Endothelial cell of umbilical vein (primary cell): Measurements from ENCODE around the gene ADGRL3. TPM values are rescaled to one million over a fixed set of nuclear protein-coding genes. Genes with fewer than 3 reads are reported as not detected.

Experiments used
- BruUV-seq: library from RNA; stranded (reverse); fragments of 400-500 nt; replicated peaks from 2 replicates; lab custom pipeline; 2021; lab: Mats Ljungman, UMichigan
- CTCF ChIA-PET: fragments of 300-600, 350-600 bp; sonication (Branson Sonifier 250); formaldehyde crosslinking; loops from one replicate; lab custom pipeline; 2021; ENCODE audit warnings: antibody characterized with exemption, inconsistent platforms; lab: Charles Lee
- POLR2A ChIA-PET: fragments of 300-600, 350-600 bp; sonication (Branson Sonifier 250); formaldehyde crosslinking; loops from one replicate; lab custom pipeline; 2021; ENCODE audit warnings: antibody characterized with exemption, inconsistent platforms; lab: Charles Lee
- DNase-seq: peaks from one replicate; pipeline ENCODE4 v3.0.0-alpha.2; 2011; ENCODE audit warnings: low read depth, low spot score
- FAIRE-seq: peaks from 2 replicates; lab custom pipeline; 2011; peaks lifted over from hg19 to GRCh38; lab: Jason Lieb, UNC
- H2AFZ ChIP-seq: 2 replicates; pipeline ENCODE4 v1.6.0; 2012; ENCODE audit warnings: low read depth, low read length, control low read depth, inconsistent platforms
- H3K27ac ChIP-seq: 2 replicates; pipeline ENCODE4 v1.5.1; 2011; ENCODE audit warnings: low read depth, mild to moderate bottlenecking, control low read depth, low read length, moderate library complexity; ENCODE audit not compliant: insufficient read depth
- H3K27me3 ChIP-seq, 2 experiments: 2 replicates each; pipeline versions ENCODE4 v1.6.0 to v1.6.1; 2011; ENCODE audit warnings: low read length in 2 of 2, mixed read lengths in 1 of 2; ENCODE audit not compliant: control insufficient read depth in 2 of 2, insufficient read depth in 2 of 2
- H3K36me3 ChIP-seq, 2 experiments: 2 replicates in 1 of 2; 3 replicates in 1 of 2; pipeline ENCODE4 v1.5.1; 2011; ENCODE audit warnings: low read length in 2 of 2, mild to moderate bottlenecking in 1 of 2, moderate library complexity in 1 of 2; ENCODE audit not compliant: control insufficient read depth in 2 of 2, insufficient read depth in 2 of 2; ENCODE audit errors: extremely low read depth in 1 of 2
- H3K4me1 ChIP-seq: 3 replicates; pipeline ENCODE4 v1.5.1; 2011; ENCODE audit warnings: mild to moderate bottlenecking, low read length; ENCODE audit not compliant: control insufficient read depth, insufficient read depth; ENCODE audit errors: extremely low read depth
- H3K4me2 ChIP-seq: 2 replicates; pipeline ENCODE4 v1.6.1; 2011; ENCODE audit warnings: low read length, control low read depth, mixed read lengths; ENCODE audit not compliant: insufficient read depth
- H3K4me3 ChIP-seq, 3 experiments: fragments of 200-600 bp in 1 of 3; sonication (generic), shearing (Covaris generic) in 1 of 3; replicated peaks in 1 of 3; 2 replicates each; pipeline ENCODE4 v1.5.1; 2011 to 2016; ENCODE audit warnings: control low read depth in 3 of 3, low read length in 3 of 3, mild to moderate bottlenecking in 2 of 3, inconsistent platforms in 1 of 3, low read depth in 1 of 3, moderate library complexity in 1 of 3; ENCODE audit not compliant: insufficient read depth in 1 of 3
- H3K79me2 ChIP-seq: 2 replicates; pipeline ENCODE4 v1.6.0; 2012; ENCODE audit warnings: low read length, inconsistent platforms; ENCODE audit not compliant: control insufficient read depth, insufficient read depth
- H3K9ac ChIP-seq: replicated peaks from 2 replicates; pipeline ENCODE3; 2011; ENCODE audit warnings: low read length, control low read depth; ENCODE audit not compliant: insufficient read depth; ENCODE audit errors: extremely low read depth
- H3K9me1 ChIP-seq: replicated peaks from 3 replicates; pipeline ENCODE4 v1.6.0; 2011; ENCODE audit warnings: mild to moderate bottlenecking, low read length; ENCODE audit not compliant: control insufficient read depth, insufficient read depth; ENCODE audit errors: extremely low read depth
- H3K9me3 ChIP-seq: replicated peaks from 2 replicates; pipeline ENCODE4 v1.5.1; 2012; ENCODE audit warnings: low read length, inconsistent platforms; ENCODE audit not compliant: control insufficient read depth, insufficient read depth
- H4K20me1 ChIP-seq: replicated peaks from 2 replicates; pipeline ENCODE3; 2011; ENCODE audit warnings: mild to moderate bottlenecking, low read length; ENCODE audit not compliant: control insufficient read depth, insufficient read depth; ENCODE audit errors: extremely low read depth
- EZH2 ChIP-seq: IDR thresholded peaks from 2 replicates; pipeline ENCODE4 v1.6.1; 2012; ENCODE audit warnings: borderline replicate concordance, low read depth, mild to moderate bottlenecking, moderate library complexity, low read length, inconsistent platforms; ENCODE audit not compliant: severe bottlenecking
- FOS ChIP-seq: IDR thresholded peaks from 2 replicates; pipeline ENCODE4 v1.6.1; 2011; ENCODE audit warnings: mild to moderate bottlenecking, low read length, moderate library complexity, borderline replicate concordance; ENCODE audit not compliant: insufficient read depth
- GATA2 ChIP-seq: IDR thresholded peaks from 2 replicates; pipeline ENCODE4 v1.7.0; 2011; ENCODE audit warnings: low read depth, mild to moderate bottlenecking, moderate library complexity, mixed read lengths, low read length; ENCODE audit not compliant: insufficient read length, insufficient read depth
- JUN ChIP-seq: IDR thresholded peaks from 2 replicates; pipeline ENCODE4 v1.6.1; 2011; ENCODE audit warnings: borderline replicate concordance, low read depth; ENCODE audit not compliant: insufficient read length, insufficient read depth
- MYC ChIP-seq: IDR thresholded peaks from one replicate; pipeline ENCODE4 v1.6.1; 2011; ENCODE audit warnings: mild to moderate bottlenecking, low read depth, low read length
- POLR2A ChIP-seq: IDR thresholded peaks from 2 replicates; pipeline ENCODE4 v1.6.1; 2012; ENCODE audit warnings: low read depth, mild to moderate bottlenecking, control low read depth, low read length
- POLR2AphosphoS5 ChIP-seq: IDR thresholded peaks from 2 replicates; pipeline ENCODE4 v1.6.1; 2012; ENCODE audit warnings: low read depth, mild to moderate bottlenecking, control low read depth, low read length, moderate library complexity; ENCODE audit not compliant: insufficient read depth
- dilution Hi-C: fragments of 300-500 bp; cut with MboI; formaldehyde crosslinking; loops from one replicate; pipeline ENCODE4 v1.15.0; 2019; ENCODE audit warnings: low sequenced_read_pairs; ENCODE audit not compliant: extremely low pct_ligation_motif_present
- intact Hi-C: fragments of 100-400 bp; cut with micrococcal nuclease; formaldehyde crosslinking; loops from one replicate; pipeline ENCODE4 v1.10.0; 2022
- polyA plus RNA-seq, 4 experiments: library from polyadenylated mRNA; depleted of rRNA in 3 of 4; stranded (reverse) in 3 of 4; unstranded in 1 of 4; fragments of >200 nt; gene quantifications; 2 replicates each; pipeline versions ENCODE4 v1.2.1 to v1.2.3, GENCODE V29; 2011 to 2012; ENCODE audit warnings: missing spikeins in 1 of 4
- total RNA-seq: library from RNA; stranded (reverse); gene quantifications from 2 replicates; pipeline ENCODE4 v1.2.3, GENCODE V29; 2021
- TF ChIP-seq, protein P1 (sequence below): IDR thresholded peaks from 2 replicates; pipeline ENCODE4 v1.6.1; 2011; ENCODE audit not compliant: insufficient read depth, insufficient read length
- TF ChIP-seq, protein P2 (sequence below), 2 donors: IDR thresholded peaks; 1 replicate in 1 of 2; 2 replicates in 1 of 2; pipeline ENCODE4 v1.5.1; 2011; ENCODE audit warnings: low read length in 2 of 2, mild to moderate bottlenecking in 2 of 2, moderate library complexity in 2 of 2, control low read depth in 1 of 2, inconsistent platforms in 1 of 2, low read depth in 1 of 2; ENCODE audit not compliant: insufficient read depth in 1 of 2; ENCODE audit errors: extremely low read depth in 1 of 2

Gene ADGRL3
- total and polyA plus RNA-seq, 2 donors (not counting 3 experiments of a cell fraction or from before 2014, with no cell fraction given) = not detected

DNA sequence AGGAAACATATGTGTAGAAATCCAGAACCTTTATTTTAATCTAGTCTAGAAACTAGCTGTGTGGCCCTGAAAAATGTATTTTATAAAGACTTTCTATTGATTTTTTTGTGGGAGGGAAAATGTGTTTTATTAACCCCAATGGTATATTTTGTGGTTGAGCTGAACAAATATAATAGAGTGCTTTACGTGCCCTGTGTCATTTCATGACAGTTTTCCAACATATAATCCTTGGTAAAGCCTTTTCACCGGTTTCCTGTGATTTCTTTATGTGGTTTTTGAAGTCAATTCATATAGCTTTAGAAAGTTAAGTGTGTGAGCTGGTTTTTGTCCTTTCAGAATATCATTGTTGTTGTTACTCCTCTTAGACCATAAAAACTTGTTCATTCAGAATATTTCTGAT, 375.7 kb downstream of the ADGRL3 start:
- POLR2A ChIA-PET = no interaction called here
- H3K4me1 ChIP-seq = no peaks in the 10 kb centered on the region
- FAIRE-seq (no peak), DNase-seq (no peak)
- dilution Hi-C loops = no loop called here
- no peaks in the 10 kb centered on the region for H3K36me3 ChIP-seq
- no peaks in the 10 kb centered on the region for H3K9me1 ChIP-seq
- no TSS peak for BruUV-seq
- TF ChIP-seq FOS (no peak), MYC (no peak), POLR2A (no peak), JUN (no peak), POLR2AphosphoS5 (no peak), GATA2 (no peak), EZH2 (no peak)
- TF ChIP-seq, protein P1, sequence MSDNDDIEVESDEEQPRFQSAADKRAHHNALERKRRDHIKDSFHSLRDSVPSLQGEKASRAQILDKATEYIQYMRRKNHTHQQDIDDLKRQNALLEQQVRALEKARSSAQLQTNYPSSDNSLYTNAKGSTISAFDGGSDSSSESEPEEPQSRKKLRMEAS = no peak
- TF ChIP-seq, protein P2, sequence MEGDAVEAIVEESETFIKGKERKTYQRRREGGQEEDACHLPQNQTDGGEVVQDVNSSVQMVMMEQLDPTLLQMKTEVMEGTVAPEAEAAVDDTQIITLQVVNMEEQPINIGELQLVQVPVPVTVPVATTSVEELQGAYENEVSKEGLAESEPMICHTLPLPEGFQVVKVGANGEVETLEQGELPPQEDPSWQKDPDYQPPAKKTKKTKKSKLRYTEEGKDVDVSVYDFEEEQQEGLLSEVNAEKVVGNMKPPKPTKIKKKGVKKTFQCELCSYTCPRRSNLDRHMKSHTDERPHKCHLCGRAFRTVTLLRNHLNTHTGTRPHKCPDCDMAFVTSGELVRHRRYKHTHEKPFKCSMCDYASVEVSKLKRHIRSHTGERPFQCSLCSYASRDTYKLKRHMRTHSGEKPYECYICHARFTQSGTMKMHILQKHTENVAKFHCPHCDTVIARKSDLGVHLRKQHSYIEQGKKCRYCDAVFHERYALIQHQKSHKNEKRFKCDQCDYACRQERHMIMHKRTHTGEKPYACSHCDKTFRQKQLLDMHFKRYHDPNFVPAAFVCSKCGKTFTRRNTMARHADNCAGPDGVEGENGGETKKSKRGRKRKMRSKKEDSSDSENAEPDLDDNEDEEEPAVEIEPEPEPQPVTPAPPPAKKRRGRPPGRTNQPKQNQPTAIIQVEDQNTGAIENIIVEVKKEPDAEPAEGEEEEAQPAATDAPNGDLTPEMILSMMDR (IDR thresholded peaks at IDR 0.05; ENCODE audit: extremely low read depth in 1 of 2, insufficient read depth in 1 of 2, low read depth in 1 of 2, low read length in 2 of 2) = no peak
- no peaks in the 10 kb centered on the region for H3K9me3 ChIP-seq
- intact Hi-C loops = no loop called here
- no peak overlapping the region for H3K9ac ChIP-seq
- H3K27ac ChIP-seq = no peak overlapping the region
- no peak overlapping the region for H2AFZ ChIP-seq
- H3K79me2 ChIP-seq = no peaks in the 10 kb centered on the region
- H3K4me2 ChIP-seq = no peak overlapping the region
- H3K4me3 ChIP-seq = no peak overlapping the region
- H4K20me1 ChIP-seq = no peaks in the 10 kb centered on the region
- no peaks in the 10 kb centered on the region for H3K27me3 ChIP-seq
- CTCF ChIA-PET = no interaction called here
